SK-N-SH treated with all-trans-retinoic acid at 6 μM for 48 hours (cell line): Measurements from ENCODE around the gene DPP7.

Source experiments
- OSR1 ChIP-seq: fragments of 250-450 bp; sonication (Bioruptor Pico); IDR thresholded peaks from 2 replicates; pipeline ENCODE4 v1.8.0; 2022; ENCODE audit warnings: moderate library complexity, mild to moderate bottlenecking, inconsistent platforms
- ZFP3 ChIP-seq: fragments of 250-450 bp; sonication (Bioruptor Pico); IDR thresholded peaks from 2 replicates; pipeline ENCODE4 v1.5.0; 2020; ENCODE audit warnings: mild to moderate bottlenecking, moderate library complexity

DNA sequence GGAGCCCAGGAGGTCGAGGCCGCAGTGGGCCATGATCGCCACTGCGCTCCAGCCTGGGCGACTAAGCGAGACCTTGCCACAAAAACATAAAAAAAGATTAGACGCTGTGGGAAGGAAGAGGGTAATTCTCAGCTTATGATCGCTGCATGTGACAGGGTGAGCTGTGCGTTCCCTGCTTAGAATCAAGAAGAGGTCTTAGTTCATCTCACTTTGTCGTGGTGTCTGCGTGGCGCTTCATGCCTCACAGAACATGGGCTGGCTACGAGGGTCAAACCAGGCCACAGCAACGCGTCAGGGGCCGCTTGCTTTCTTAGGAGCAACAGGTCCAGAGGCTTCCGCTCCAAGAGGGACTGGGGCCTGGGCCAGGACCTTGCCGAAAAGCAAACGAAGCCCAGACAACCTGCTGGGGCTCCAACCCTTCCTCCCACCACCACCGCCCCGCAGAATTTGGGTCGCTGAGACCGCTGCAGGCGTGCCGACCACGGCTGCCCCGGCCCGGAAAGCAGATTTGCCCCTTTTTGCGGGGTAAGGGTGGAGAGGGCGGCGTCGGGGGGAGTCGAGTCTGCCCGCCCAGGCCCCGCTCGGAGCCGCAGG, 14.4 kb upstream of the DPP7 start:
- TF ChIP-seq ZFP3 (CRISPR knock-in tag) (no peak), OSR1 (CRISPR knock-in tag) (no peak)
